Stimulated activated CD4-positive, alpha-beta T cell treated with anti-CD3 and anti-CD28 coated beads, TNF-alpha, amount 100 ng/mL, for 4 hours (primary cell): ENCODE results near the gene TAF8.

Experiments
- DNase-seq, 3 experiments: peaks; one replicate each; pipeline ENCODE4 v3.0.0-alpha.2; 2020; ENCODE audit warnings: low read depth in 3 of 3

The TAF8 gene

DNA sequence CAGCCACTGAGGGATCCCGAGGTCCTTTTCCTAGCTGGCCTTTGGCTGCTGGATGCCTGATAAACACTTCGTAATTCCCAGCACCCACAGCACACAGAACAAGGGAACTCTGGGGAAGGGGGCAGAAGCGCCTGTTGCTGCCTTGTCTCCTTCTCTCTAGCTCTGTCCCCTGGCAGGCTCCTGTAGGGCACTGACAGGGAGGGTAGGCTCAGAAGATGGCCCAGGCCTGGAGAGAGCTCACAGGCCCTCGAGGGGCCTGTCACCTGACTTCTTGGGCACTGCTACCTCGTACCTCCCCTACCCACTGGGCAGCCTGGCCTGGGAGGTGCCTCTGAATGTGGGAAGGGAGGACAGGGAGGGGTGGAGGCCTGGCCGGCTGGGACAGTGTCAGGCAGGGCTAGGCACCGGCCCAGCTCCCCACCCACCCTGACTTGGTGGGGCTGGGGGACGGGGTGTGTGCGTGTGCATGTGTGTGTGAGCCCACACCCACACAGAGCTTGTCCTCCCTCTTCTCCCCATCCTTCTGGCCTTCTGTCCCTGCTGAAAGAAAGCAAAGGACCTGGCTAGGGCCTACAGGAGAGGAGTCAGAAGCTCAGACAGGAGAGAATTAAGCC is 74.0 kb downstream of the TAF8 start:
- DNase-seq, result no peak

DNA sequence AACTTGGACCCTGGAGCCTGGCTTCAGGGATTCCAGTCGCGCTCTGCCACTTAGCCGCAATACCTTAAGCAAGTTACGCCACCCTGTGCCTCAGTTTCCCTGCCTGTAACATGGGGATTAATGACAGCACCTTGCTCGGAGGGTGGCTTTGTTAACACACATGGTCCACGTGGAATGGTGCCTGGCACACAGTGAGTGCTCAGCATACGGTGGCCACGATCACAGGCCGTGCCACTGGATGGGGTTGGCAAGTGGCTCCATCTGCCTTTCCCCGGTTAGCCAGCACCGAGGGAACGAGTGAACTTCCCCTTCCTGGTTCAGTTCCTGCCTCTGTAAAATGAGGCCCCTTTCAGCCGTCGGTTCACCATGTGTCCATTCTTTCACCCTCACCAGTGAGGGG is 74.9 kb downstream of the TAF8 start:
- DNase-seq, result no peak

DNA sequence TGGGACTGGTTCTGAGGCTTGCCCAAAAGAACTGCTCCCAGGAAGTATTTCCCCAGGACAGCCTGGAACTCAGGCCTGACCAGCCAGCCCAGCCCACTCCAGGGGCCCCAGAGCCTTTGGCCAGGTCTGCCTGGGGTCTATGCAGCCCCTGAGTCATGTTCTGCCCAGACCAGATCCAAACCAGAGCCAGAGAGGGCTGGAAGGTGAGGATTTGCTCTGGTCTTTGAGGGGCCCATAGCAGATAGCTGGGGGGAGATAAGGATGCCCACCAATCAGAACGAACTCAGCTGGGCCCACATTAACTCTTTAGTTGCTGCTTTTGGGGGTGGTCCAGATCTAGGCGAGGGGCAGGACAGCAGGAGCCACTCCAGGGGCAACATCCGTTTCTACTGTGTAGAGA is 75.3 kb downstream of the TAF8 start:
- DNase-seq, result no peak

DNA sequence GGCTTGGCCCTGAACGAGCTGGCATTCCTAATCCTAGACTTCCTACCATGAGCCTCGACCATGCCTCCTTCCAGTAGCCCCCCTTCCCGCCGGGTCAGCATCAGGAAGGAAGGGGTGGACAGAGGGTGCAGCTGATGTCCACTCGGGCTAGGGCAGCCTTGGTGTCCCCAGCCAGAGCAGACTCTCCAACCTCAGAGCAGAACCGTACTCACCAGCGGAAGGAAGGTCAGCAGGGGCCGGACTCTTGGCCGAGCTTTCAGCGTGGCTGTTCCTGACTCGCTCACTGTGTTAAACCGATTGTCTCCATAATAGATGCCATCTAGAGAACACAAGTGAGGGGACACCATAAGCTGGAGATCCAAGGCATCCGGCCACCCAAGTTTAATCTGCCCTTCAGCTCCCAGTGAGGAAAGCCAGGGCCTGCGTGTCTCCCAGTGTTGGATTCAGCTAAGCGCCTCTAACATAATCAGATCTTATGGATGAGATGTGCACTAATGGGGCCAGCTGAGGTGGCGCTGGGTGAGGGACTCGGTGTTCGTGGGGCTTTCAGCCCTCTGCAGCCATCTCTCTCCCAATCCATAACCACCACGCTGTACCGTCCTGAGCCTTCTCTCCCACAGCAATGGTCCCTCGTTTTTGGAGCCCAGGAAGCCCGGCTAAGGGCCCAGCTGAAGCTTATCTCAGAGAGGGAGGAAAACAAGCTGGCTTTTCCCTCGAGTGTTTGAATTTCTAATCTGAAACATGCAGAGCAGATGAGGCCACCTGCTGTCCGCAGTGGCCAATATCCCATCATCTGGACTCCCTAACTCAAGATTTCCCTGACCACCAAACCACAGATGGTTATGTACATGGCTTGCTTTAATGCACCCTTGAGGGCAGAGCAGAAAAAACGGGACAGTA is 78.4 kb downstream of the TAF8 start:
- DNase-seq, result no peak

DNA sequence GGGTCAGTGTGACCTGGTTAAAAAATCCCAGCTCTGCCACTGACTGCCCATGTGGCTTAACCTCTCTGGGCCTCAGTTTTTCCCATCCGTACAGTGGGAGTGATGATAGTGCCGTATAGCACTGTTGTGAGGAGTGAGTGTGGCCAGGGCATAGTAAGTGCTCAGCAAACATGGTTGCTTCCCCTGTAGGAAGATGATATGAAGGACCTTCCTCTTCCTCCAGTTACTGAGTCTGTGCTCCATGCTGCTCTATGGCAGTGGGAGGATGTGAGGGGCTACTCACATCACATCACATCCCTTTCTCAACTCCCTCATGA is 79.0 kb downstream of the TAF8 start:
- DNase-seq, result no peak

DNA sequence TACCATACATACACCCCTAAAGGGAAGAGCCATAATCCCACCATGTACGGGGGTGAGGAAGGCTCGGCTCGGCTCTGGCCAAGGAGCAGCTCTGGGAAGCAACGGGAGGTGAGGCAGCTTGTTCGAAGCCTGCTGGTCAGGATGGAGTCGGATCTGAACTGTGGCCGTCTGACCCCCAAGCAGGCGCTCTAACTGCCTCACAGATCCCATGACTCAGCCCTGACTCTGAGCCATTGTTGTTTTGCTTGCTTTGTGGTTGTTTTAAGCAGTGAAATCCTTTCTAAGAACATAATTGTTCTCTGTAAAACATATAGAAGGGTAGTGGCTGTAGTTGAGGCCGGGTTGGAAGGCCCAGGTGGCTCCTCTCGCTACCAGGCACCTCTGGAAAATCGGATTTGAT is 81.2 kb downstream of the TAF8 start:
- DNase-seq, result no peak

DNA sequence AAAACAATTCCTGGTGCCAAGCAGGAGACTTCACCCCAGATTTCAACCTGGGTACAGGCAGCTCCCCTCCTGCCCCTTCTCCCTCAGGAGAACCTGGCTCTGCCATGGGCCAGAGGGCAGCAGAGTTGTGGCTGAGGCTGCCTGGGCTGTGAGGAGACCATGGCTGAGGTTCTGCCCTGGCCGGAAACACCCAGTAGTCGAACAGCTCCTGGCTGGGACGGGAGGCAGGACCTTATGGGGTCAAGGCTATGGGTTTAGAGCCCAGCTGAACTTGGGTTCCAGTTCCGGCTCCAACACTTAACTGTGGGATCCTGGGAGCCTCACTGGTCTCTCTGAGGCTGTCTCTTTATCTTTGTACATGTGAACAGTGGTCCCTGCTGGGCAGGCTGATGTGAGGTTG is 83.6 kb downstream of the TAF8 start:
- DNase-seq, result no peak

DNA sequence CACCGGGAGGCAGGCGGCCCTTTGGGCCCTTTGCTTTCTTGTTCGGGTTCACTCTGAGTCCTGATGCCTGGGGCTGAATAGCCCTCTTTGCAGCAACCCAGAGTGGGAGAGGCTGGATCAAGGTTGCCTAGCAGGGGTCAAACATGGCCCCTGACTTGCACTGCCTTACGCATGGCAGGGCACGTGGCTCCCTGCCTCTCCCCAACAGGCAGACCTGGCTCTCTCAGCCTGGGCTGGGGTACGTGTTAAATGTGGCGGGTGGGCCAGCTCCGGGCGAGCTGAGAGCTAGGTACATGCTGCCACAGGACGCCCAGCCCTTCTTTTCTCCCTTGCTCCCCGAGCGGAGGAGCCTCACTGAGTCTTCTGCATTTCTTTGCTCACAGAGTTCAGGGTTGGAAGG is 84.8 kb downstream of the TAF8 start:
- DNase-seq, result no peak

DNA sequence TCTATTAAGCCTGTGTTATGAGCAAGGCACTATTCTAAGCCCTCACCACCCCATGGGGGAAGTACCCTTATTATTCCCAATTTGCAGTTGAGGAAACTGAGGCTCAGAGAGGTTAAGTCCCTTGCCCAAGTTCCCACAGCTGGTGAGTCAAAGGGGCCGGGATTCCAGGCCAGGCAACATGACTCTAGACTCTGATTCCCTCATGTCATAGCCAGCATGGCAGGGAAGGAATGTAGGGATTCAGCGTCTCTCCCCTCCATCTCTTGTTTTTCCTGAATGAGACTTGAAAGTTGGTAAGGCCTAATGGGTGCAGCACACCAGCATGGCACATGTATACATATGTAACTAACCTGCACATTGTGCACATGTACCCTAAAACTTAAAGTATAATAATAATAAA is 85.4 kb downstream of the TAF8 start:
- DNase-seq, result no peak

DNA sequence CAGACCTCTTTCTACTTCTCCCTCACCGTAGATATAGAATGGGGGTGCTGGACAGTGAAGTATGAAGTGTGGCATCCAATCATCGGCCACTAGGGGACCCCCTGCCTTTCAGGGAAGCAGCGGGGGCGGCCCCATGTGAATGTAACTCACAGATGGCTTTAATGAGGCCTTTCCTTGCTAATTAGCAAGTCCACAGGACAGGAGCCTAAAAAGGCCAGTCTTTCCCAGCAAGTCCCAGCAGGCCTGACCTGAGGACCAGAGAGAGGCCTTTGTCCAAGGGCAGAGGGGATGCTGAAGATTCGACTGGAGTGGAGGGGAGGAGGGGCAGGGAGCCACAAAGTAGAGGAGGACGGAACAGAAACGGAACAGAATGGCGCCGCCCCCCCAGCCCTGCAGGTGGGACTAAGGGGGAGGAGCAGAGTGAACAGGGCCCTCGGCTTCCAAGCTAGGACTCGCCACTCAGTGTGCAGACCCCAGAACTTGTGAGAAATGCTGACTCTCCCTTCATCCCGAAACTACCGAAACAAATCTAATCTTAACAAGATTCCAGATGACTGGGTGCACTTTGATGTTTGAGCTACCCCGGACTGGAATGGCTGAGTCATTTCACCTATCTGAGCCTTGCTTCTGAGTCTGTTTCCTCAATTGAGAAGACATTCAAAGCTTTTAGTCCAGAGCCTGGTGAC is 86.3 kb downstream of the TAF8 start:
- no peak for DNase-seq
